Fibroblast of pulmonary artery (primary cell): Measurements from ENCODE around the gene RGL1.

Source experiments
- DNase-seq: peaks from one replicate; pipeline ENCODE4 v3.0.0-alpha.2; 2010; ENCODE audit warnings: low read depth
- H3K4me3 ChIP-seq: replicated peaks from 2 replicates; pipeline ENCODE4 v1.5.1; 2011; ENCODE audit warnings: low read depth, mild to moderate bottlenecking, control low read depth, low read length, moderate library complexity
- TF ChIP-seq, protein P1 (sequence below): IDR thresholded peaks from 2 replicates; pipeline ENCODE4 v1.5.1; 2011; ENCODE audit warnings: mild to moderate bottlenecking, control low read depth, low read length, inconsistent platforms; ENCODE audit errors: missing control alignments

RGL1 gene

DNA sequence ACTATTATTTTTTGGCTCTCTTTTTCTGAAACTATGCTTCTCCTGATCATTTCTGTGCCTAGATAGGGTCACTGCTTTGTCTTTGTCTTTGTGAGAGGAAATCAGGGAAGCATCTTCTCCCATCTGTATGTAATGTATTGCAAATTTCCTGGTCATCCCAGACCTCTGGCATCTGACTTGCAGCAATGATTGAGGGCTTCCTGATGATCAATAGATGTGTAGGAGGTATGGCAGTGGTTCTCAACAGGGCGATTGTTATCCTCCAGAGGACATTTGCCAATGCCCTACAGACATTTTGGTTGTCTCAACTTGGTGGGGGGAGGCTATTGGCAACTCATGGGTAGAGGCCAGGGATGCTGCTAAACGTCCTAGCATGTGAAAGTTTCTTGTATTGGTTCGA, 64.7 kb downstream of the RGL1 start:
- TF ChIP-seq, protein P1, sequence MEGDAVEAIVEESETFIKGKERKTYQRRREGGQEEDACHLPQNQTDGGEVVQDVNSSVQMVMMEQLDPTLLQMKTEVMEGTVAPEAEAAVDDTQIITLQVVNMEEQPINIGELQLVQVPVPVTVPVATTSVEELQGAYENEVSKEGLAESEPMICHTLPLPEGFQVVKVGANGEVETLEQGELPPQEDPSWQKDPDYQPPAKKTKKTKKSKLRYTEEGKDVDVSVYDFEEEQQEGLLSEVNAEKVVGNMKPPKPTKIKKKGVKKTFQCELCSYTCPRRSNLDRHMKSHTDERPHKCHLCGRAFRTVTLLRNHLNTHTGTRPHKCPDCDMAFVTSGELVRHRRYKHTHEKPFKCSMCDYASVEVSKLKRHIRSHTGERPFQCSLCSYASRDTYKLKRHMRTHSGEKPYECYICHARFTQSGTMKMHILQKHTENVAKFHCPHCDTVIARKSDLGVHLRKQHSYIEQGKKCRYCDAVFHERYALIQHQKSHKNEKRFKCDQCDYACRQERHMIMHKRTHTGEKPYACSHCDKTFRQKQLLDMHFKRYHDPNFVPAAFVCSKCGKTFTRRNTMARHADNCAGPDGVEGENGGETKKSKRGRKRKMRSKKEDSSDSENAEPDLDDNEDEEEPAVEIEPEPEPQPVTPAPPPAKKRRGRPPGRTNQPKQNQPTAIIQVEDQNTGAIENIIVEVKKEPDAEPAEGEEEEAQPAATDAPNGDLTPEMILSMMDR, result no peak
- no peak for DNase-seq
- no peak overlapping the region for H3K4me3 ChIP-seq

DNA sequence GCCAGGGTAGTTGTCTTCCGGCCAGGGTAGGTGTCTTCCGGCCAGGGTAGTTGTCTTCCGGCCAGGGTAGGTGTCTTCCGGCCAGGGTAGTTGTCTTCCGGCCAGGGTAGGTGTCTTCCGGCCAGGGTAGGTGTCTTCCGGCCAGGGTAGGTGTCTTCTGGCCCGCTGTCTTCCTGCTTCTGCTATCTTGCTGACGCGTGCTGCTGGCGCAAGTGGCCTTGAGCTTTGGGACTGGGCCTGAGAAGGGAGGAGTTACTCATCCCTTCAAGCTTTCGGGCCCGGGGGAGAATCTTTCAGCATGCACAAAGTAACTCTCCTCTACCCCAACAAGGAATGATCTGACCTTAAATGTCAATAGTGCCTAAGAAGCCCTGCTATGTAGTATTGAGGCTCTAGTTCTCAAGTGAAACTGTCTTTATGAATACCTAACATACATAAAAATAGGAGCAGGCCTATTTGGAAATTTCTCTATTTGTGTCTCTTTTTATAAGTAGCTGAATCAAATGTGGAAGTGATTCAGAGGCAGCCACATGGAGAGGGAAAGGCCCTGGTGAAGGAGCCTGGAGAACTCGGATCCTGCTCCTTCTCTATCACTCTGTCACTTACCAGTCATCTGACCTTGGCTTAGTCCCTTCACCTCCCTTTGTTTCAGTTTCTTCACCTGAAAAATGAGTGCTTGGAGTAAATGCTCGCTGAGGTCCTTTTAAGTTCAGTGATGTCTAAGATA, 65.6 kb downstream of the RGL1 start:
- DNase-seq, result peak; percentile 62
- TF ChIP-seq, protein P1, result no peak
- no peak overlapping the region for H3K4me3 ChIP-seq

DNA sequence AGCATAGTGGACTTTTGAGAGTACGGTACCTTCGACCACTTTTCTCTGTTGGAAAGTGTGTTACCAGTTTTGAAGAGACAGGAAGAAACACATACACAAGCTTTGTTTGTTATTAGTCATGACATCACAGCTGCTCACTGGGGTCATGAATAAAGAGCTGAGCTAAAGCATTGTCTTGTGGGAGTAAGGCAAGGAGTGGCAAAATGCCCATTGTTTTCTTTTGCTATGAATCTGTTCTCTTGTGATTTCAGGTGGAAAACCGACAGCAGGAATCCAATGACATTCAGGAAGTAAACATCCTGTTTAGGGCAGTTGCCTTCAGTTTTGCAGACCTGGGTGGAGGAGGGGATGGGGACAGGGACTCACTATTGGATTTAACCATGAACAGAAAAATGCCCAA, 66.2 kb downstream of the RGL1 start:
- no peak overlapping the region for H3K4me3 ChIP-seq

DNA sequence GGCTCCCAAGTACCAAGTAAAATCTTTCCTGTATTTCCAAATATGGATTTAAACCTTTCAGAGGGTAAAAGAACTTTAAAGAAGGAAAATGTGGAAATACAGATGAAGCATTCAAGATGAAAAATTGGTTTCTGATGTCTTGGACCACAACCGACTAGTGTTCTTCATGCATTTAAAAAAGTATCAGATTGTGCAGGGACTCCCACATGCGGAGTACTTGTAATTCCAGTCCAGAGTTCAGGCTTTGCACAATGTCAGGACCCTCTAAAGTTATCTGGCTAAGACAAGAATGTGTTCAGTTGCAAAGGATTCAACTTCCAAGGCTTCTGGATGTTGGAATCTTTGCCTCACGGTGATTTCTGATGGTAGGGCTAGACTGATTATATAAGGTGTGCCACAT, 66.7 kb downstream of the RGL1 start:
- TF ChIP-seq, protein P1, result no peak
- DNase-seq, result peak; percentile 49

More for the DNA sequence above, 66.2 kb downstream of the RGL1 start:
- TF ChIP-seq, protein P1, result no peak
- DNase-seq, result peak; percentile 97

DNA sequence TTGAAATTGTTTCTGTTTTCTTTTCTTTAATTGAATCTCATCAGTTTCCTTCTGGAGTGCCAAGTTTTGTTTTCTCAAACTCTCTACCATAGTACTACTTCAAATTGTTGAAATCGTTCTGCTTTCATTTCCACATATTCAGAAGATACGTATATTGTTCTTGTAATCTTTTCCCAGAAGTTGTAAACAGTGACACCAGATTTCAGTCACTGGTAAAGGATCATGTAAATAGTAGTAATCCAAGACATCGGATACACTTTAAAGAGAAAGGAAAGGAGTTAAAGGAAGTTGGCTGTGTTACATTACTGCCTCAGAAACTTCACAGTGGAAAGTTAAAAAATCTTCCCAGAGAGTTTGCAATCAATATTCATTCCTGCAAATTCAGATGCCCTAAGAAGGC, 67.5 kb downstream of the RGL1 start:
- H3K4me3 ChIP-seq, result peak overlapping the region; percentile 37
- TF ChIP-seq, protein P1, result no peak
- peak; percentile 78 for DNase-seq

More for the DNA sequence above, 66.7 kb downstream of the RGL1 start:
- H3K4me3 ChIP-seq, result no peak overlapping the region

DNA sequence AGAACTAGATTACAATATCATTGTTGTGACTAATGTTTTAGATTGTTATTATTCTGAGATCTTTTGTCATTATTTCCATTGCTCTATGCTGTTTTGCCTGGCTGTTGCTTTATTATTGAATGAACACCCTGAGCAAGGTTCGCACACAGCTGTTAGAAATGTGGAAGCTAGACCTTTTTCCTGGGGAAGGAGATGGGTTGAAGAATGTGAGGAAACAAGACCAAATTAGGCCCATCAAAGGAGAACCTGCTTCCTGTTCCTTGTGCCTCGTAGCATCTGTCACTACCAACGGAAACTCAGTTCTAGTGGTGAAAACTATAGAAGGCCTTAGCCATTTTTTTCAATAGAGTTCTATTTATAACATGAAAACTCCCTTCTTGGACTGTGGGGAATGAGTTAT, 68.7 kb downstream of the RGL1 start:
- no peak for DNase-seq
- H3K4me3 ChIP-seq, result no peak overlapping the region
- TF ChIP-seq, protein P1, result no peak

DNA sequence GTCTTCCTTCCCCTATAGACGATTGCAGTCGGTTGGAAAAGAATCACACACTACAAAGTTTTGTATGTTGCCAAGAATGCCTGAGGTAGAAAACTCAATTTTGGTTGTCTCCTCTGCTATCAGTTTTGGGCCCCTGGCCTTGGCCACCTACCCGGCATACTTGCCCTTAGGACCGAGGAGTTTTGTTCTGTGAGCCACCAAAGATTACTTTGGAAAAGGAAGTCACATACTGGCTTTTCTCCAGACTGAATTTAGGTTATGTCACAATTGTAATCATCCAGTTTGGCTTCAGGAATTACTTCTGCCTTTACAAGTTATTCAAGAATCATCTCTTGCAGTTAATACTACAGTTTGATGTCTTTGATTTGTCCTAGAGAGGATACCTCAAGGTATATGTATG, 71.4 kb downstream of the RGL1 start:
- H3K4me3 ChIP-seq, result no peak overlapping the region
- DNase-seq, result no peak
- TF ChIP-seq, protein P1, result no peak
